HG02973 (cell line): ENCODE measurements around the gene APOM.

Experiments used
- ATAC-seq: cut with Tn5 transposase; IDR thresholded peaks from one replicate; pipeline ENCODE4 v1.9.1; 2021; ENCODE audit warnings: moderate library complexity; ENCODE audit not compliant: unreplicated experiment

Gene APOM

DNA sequence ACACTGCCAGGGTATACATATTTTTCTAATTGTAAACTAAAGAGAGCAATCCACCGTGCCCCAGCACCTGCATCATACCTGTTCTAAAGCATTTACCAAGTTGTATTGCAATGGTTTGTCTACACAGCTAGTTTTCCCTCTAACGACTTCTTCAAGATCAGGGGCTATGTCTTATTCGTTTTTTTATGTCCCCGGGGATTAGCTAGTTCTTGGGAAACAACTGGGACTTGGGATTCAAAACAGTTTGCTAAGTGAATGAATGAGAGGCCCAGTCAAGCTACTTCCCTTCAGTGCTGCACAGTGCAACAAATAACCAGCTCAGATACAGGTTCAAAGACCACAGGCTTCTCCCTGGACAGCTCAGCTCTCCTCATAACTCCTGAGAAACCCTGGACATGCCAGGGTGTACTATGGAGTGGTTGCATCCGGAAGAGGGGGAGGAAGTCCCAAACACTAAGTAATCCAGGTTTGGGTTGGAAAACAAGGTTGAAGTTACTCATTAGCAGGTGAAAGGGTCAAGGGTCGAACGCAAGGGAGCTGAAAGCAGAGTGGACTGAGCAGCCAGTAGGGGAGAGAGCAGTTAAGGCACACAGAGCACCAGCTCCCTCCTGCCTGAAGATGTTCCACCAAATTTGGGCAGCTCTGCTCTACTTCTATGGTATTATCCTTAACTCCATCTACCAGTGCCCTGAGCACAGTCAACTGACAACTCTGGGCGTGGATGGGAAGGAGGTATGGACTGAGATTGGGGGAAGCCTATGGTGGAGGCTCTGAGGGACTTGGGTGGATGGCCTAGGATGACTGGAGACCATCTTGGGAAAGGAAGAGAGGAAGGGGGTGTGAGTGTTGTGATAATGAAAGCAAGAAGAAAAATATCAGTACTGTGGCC, at the start of gene APOM:
TSS of gene APOM (plus strand) at position 546 of the 889 bp plus-strand sequence. CDS start at position 619, 73 bp downstream.
- no peak for ATAC-seq

DNA sequence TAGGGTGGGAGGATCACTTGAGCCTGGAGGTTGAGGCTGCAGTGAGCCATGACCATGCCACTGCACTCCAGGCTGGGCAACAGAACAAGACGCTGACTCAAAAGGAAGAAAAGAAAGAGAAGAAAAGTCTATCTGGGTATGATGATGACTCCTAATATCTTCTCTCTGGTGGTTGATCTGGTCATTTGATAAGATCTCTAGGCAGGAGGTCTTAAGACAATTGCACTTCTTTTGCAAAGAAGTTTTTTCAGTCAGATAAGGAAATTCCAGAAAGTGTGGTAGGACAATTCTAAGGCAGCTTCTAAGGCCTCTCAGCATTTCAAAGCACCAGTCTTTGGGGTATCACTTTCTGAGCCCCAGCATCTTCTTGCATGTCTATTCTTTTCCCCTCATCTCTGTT, 48.4 kb upstream of the APOM start:
- no peak for ATAC-seq

GRCh38 chr6:31609519-31610406, 45.9 kb upstream of the APOM start:
- ATAC-seq = no peak

DNA sequence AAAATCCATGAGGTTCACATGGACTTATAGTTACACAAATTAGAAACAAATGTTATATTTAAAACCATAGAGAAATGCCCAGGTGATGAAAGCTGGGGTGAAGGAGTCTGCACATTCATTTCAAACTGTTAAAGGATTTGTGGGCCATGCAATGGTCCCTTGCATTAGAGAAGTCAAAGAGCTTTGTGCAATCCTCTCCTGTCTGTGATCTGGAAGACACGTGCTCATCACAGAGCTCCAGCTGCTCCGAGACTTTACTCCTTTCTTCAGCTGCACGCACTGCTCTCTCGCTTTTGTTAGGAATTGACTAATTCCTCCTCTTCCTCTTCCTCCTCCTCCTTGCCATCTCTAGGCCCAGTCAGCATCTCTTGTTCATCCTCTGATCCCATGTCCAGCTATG, 44.7 kb upstream of the APOM start:
- no peak for ATAC-seq

DNA sequence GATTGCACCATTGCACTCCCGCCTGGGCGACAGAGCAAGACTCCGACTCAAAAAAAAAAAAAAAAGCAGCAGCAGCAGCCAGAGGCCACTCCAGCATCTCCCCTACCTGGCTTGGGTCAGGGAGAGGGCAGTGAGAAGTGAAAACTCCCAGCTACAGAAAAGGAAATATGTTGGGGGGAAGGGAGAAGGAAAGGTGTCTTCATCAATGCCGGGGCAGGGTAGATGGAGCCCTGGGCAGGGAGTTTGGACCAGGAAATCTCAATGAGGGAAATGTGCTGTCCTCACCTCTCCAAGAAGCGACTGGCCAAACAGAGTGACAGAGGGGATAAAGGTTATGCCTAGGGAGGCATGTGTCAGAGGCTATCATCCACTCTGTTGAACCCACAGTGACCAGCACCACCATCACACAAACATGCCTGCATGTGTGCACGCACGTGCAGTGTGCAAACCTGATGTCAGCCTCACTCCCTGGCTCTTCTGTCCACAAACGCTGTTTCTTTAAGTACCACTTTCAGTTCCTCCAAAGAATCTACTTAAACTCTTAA, 41.5 kb upstream of the APOM start:
- ATAC-seq = no peak

- ATAC-seq = no peak
These were observed 40.8 kb upstream of the APOM start, which contains the start of gene AIF1 for GRCh38 chr6:31614684-31615578. TSS of gene AIF1 (plus strand) at chr6:31615234. CDS start at chr6:31615330, 96 bp downstream.

- ATAC-seq = no peak
These were observed 39.9 kb upstream of the APOM start for GRCh38 chr6:31615748-31616147.

GRCh38 chr6:31617010-31617409, 38.7 kb upstream of the APOM start:
- ATAC-seq = no peak

- ATAC-seq = peak; percentile 64
These were observed 35.7 kb upstream of the APOM start for GRCh38 chr6:31619805-31620585.

GRCh38 chr6:31620586-31621319, 34.9 kb upstream of the APOM start, which contains the start of gene PRRC2A:
TSS of gene PRRC2A (plus strand) at chr6:31620715. CDS start at chr6:31622790, 2,075 bp downstream.
- peak; percentile 47 for ATAC-seq

GRCh38 chr6:31621320-31621939, 34.3 kb upstream of the APOM start:
- ATAC-seq = no peak

DNA sequence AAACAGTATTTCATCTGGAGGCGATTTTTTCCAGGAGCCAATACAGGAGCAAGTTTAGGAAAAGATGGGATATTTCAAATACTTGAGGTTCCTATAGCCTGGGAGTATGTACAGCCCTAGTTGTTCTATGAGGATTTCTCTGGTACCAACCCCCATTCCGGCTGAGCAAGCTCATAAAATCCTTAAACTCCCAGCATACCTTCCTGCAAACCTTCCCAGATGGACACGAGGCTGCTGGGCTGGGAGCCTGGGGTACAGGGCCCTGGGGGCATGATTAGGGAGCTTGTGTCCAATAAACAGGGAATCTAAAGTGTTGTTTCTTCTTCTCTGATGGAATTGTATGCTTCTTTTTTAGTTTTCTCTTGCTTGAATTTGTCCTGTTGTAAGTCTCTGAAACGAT, 33.7 kb upstream of the APOM start:
- ATAC-seq = no peak

DNA sequence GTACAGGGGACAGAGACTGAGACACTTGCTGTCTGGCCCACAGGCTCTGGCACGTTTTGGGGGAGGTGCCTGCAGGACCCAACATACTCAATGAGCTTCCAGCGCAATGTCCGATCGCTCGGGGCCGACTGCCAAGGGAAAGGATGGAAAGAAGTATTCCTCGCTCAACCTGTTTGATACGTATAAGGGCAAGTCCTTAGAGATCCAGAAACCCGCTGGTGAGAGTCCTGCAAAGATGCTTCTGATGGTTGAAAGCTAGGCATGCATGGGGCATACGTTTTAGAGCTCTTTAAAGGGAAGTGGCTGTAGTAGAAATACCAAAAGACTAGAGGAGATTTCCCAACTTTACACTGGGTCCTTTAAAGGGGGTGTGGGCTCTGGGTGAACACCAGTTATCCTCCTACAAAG, 33.0 kb upstream of the APOM start:
- ATAC-seq = no peak

DNA sequence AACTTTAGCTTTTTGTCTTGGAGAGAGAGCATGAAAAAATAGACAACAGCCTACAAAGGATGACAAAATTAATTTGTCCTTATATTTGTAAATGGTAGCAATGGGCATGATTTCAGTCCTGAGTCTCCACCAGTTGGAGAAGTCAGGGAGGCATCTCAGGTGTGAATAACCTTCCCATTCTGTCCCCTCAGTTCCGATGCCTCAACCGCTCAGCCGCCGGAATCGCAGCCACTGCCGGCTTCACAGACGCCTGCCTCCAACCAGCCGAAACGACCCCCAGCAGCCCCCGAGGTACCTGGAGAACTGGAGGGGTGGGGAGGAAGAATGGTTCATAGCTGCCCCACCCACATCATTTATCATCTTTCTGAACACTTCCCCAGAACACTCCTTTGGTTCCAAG, 31.6 kb upstream of the APOM start:
- ATAC-seq = no peak

DNA sequence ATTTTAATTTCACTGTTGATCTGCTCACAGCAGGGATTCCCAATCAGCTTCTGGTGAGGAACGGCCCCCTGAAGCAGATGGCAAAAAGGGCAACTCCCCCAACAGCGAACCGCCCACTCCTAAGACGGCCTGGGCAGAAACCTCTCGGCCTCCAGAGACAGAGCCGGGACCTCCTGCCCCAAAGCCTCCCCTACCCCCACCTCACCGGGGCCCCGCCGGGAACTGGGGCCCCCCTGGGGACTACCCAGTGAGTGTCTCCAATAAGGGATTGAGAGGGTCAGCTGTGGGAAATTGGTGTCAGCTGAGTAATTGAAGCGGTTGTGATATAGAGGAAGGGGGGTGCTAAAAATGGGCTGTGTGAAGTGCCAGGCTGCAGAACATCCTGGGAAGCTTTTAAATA, 28.7 kb upstream of the APOM start:
- ATAC-seq = no peak

- ATAC-seq = no peak
These were observed 27.9 kb upstream of the APOM start for GRCh38 chr6:31627690-31628287.

DNA sequence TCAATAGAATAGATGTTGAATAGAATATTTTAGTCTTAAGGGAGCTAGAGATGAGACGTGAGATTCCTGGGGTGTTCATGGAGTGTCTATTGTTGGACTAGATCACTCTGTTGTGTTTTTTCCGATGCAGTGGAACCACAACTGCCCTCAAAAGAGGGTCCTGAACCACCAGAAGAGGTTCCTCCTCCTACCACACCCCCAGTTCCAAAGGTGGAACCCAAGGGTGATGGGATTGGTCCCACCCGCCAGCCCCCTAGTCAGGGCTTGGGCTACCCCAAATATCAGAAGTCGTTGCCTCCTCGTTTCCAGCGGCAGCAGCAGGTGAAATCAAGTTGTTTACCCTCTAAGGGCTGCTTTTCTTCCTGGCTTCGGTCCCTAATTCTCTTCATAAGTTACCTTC, 26.7 kb upstream of the APOM start:
- no peak for ATAC-seq
